ENCODE results near the gene COL9A3. TPM values are rescaled to one million over a fixed set of nuclear protein-coding genes. Genes with fewer than 3 reads are reported as not detected.

The COL9A3 gene
- total RNA-seq, 1 experiment from 2014 or later: 136 TPM

GRCh38 chr20:62793757-62794006 lies 23.2 kb upstream of the COL9A3 start (continued):
- TF ChIP-seq ZNF532 (CRISPR knock-in tag; IDR thresholded peaks at IDR 0.05; ENCODE audit: borderline replicate concordance) (no peak), CREM (CRISPR knock-in tag; IDR thresholded peaks at IDR 0.05) (no peak), NFYB (CRISPR knock-in tag; conservative IDR thresholded peaks at IDR 0.05; ENCODE audit: low read depth) (no peak), USF2 (CRISPR knock-in tag; IDR thresholded peaks at IDR 0.05) (peak; percentile 63)

- DNase-seq (ENCODE audit: low spot score): peak; percentile 98
- H3K36me3 Mint-ChIP-seq: peaks cover 12% of the 10 kb centered on the region
- ChIA-PET POLR2A (interaction anchor here (0.6 to 0.9 kb wide), 2 partner anchors 22 to 108 kb away, joined by 4 read pairs; no protein-coding TSS in a partner anchor), CTCF (interaction anchor here (0.6 to 3.1 kb wide), 36 partner anchors 9 to 584 kb away, joined by 3 to 20 read pairs (median 4); partner anchors contain the start of genes COL9A3, NTSR1, RBBP8NL and SLCO4A1)
- peaks cover 19% of the 10 kb centered on the region for H3K27me3 Mint-ChIP-seq (ENCODE audit: low read depth)
- peak overlapping the region; percentile 79 for H3K4me3 Mint-ChIP-seq
- no peaks in the 10 kb centered on the region for H3K9me3 Mint-ChIP-seq
- H3K27ac Mint-ChIP-seq: no peak overlapping the region
- peak; percentile 83 for ATAC-seq
- peaks cover 16% of the 10 kb centered on the region for H3K4me1 Mint-ChIP-seq
- TF ChIP-seq RORB (CRISPR knock-in tag; IDR thresholded peaks at IDR 0.05) (no peak), ATF6 (CRISPR knock-in tag; IDR thresholded peaks at IDR 0.05) (no peak), ZNF423 (CRISPR knock-in tag; IDR thresholded peaks at IDR 0.05) (no peak), CREM (CRISPR knock-in tag; IDR thresholded peaks at IDR 0.05) (0 out of 2 replicates have a peak, but pooled peaks have one; percentile 55), SP1 (CRISPR knock-in tag; conservative IDR thresholded peaks at IDR 0.05) (peak; percentile 100), PRDM15 (CRISPR knock-in tag; IDR thresholded peaks at IDR 0.05) (no peak), CTCF (IDR thresholded peaks at IDR 0.05) (no peak), MYBL2 (CRISPR knock-in tag; IDR thresholded peaks at IDR 0.05) (0 out of 2 replicates have a peak, but pooled peaks have one; percentile 50), FOXP4 (CRISPR knock-in tag; IDR thresholded peaks at IDR 0.05) (peak; percentile 30; the same call in 1 of the 2 replicates), ZBTB21 (CRISPR knock-in tag; IDR thresholded peaks at IDR 0.05; ENCODE audit: borderline replicate concordance) (no peak), FOXP1 (CRISPR knock-in tag; IDR thresholded peaks at IDR 0.05; ENCODE audit: borderline replicate concordance) (no peak), USF2 (CRISPR knock-in tag; IDR thresholded peaks at IDR 0.05) (peak; percentile 2; the same call in 1 of the 2 replicates), NR1H2 (CRISPR knock-in tag; IDR thresholded peaks at IDR 0.05) (no peak), E2F5 (CRISPR knock-in tag; IDR thresholded peaks at IDR 0.05) (no peak; the same call in 1 of the 2 replicates)
These were observed 22.7 kb upstream of the COL9A3 start for GRCh38 chr20:62794007-62794724.

Measured in WTC11 (cell line).